Tibial artery (tissue), 4 donors: Measurements from ENCODE around the gene GGA3.
A peak's percentile ranks its signal among the peaks of the same experiment; 100 is the strongest.

ENCODE experiments used
- DNase-seq, 2 donors: peaks; one replicate each; pipeline ENCODE4 v3.0.0-alpha.2; 2019
- H3K27ac ChIP-seq, 2 donors: fragments of 200-600 bp; sonication (generic) in 1 of 2; 1 replicate in 1 of 2; 2 replicates in 1 of 2; pipeline ENCODE4 v1.5.1; 2018 to 2019; ENCODE audit warnings: mild to moderate bottlenecking in 1 of 2
- H3K27me3 ChIP-seq, 2 donors: fragments of 200-600 bp; sonication (generic) in 1 of 2; one replicate each; pipeline versions ENCODE4 v1.5.1 to v1.6.0; 2016 to 2019
- H3K36me3 ChIP-seq, 3 donors: fragments of 200-600 bp; sonication (generic) in 2 of 3; one replicate each; pipeline ENCODE4 v1.5.1; 2016 to 2019; ENCODE audit warnings: mild to moderate bottlenecking in 2 of 3
- H3K4me1 ChIP-seq, 4 donors: fragments of 200-600 bp; sonication (generic) in 2 of 4; 1 replicate in 3 of 4; 2 replicates in 1 of 4; pipeline ENCODE4 v1.5.1; 2016 to 2019
- H3K4me3 ChIP-seq, 2 donors: fragments of 200-600 bp; sonication (generic) in 1 of 2; 1 replicate in 1 of 2; 2 replicates in 1 of 2; pipeline ENCODE4 v1.5.1; 2018 to 2019; ENCODE audit warnings: mild to moderate bottlenecking in 2 of 2
- H3K9me3 ChIP-seq, 3 donors: fragments of 200-600 bp; sonication (generic) in 1 of 3; one replicate each; pipeline ENCODE4 v1.5.1; 2016 to 2019
- CTCF ChIP-seq, 2 experiments: fragments of 200-600 bp in 1 of 2; fragments of 450-650 bp in 1 of 2; IDR thresholded peaks; one replicate each; pipeline ENCODE4 v1.5.1; 2017 to 2019; ENCODE audit warnings: antibody characterized with exemption in 2 of 2, mild to moderate bottlenecking in 1 of 2, moderate library complexity in 1 of 2
- intact Hi-C: fragments of 100-400 bp; cut with DNase I; formaldehyde crosslinking; loops from one replicate; pipeline ENCODE4 v1.15.0; 2023; ENCODE audit warnings: low total_unique reads

The GGA3 gene

GRCh38 chr17:75277664-75278071 lies 16.3 kb upstream of the GGA3 start:
- no peak for TF ChIP-seq CTCF (IDR thresholded peaks at IDR 0.05)
- H3K9me3 ChIP-seq, result no peaks in the 10 kb centered on the region
- DNase-seq, result no peak
- H3K36me3 ChIP-seq, result peaks cover 0 to 22% (median 15%) of the 10 kb centered on the region in 3 donors
- no peak overlapping the region for H3K4me3 ChIP-seq
- no peaks in the 10 kb centered on the region for H3K27me3 ChIP-seq
- intact Hi-C loops, result no loop called here
- peaks cover 0 to 7% (median 2%) of the 10 kb centered on the region in 4 donors for H3K4me1 ChIP-seq
- H3K27ac ChIP-seq, result no peak overlapping the region

- DNase-seq, result no peak
- intact Hi-C loops, result no loop called here
These were observed 12.7 kb upstream of the GGA3 start for GRCh38 chr17:75273977-75274708.

GRCh38 chr17:75272848-75273184 lies 11.4 kb upstream of the GGA3 start:
- no peak for TF ChIP-seq CTCF (IDR thresholded peaks at IDR 0.05)

More at GRCh38 chr17:75273977-75274708, 12.7 kb upstream of the GGA3 start:
- Histone ChIP-seq H3K27me3 (no peaks in the 10 kb centered on the region), H3K4me1 (peaks cover 0 to 26% (median 20%) of the 10 kb centered on the region in 4 donors), H3K9me3 (no peaks in the 10 kb centered on the region), H3K4me3 (no peak overlapping the region), H3K36me3 (peaks cover 0 to 8% (median 4%) of the 10 kb centered on the region in 3 donors), H3K27ac (no peak overlapping the region)
- no peak for TF ChIP-seq CTCF (IDR thresholded peaks at IDR 0.05)

GRCh38 chr17:75271955-75272847 lies 10.8 kb upstream of the GGA3 start:
- Histone ChIP-seq H3K4me3 (peak overlapping the region; percentile 97 to 98), H3K9me3 (no peaks in the 10 kb centered on the region), H3K27me3 (no peaks in the 10 kb centered on the region), H3K4me1 (peaks cover 0 to 34% (median 21%) of the 10 kb centered on the region in 4 donors), H3K36me3 (peaks cover 0 to 4% (median 4%) of the 10 kb centered on the region in 3 donors), H3K27ac (peak overlapping the region; percentile 99 to 100)
- no peak for TF ChIP-seq CTCF (IDR thresholded peaks at IDR 0.05)
- intact Hi-C loops, result no loop called here
- no peak for DNase-seq

More at GRCh38 chr17:75272848-75273184, 11.4 kb upstream of the GGA3 start:
- no peak overlapping the region for H3K4me3 ChIP-seq
- H3K4me1 ChIP-seq, result peaks cover 0 to 29% (median 21%) of the 10 kb centered on the region in 4 donors
- no peak for DNase-seq
- H3K9me3 ChIP-seq, result no peaks in the 10 kb centered on the region
- peaks cover 0 to 4% (median under 1%) of the 10 kb centered on the region in 3 donors for H3K36me3 ChIP-seq
- H3K27me3 ChIP-seq, result no peaks in the 10 kb centered on the region
- intact Hi-C loops, result no loop called here
- no peak overlapping the region for H3K27ac ChIP-seq

GRCh38 chr17:75271233-75271954 lies 10.0 kb upstream of the GGA3 start:
- intact Hi-C loops, result no loop called here
- TF ChIP-seq CTCF (IDR thresholded peaks at IDR 0.05), result peak; percentile 68 to 96
- Histone ChIP-seq H3K9me3 (no peaks in the 10 kb centered on the region), H3K4me1 (peaks cover 0 to 36% (median 21%) of the 10 kb centered on the region in 4 donors), H3K4me3 (peak overlapping the region; percentile 97 to 98), H3K27me3 (no peaks in the 10 kb centered on the region), H3K36me3 (peaks cover 4 to 12% (median 11%) of the 10 kb centered on the region in 3 donors), H3K27ac (peak overlapping the region; percentile 99 to 100)
- peak; percentile 66 to 87 for DNase-seq
